ENCODE data around the gene CORIN. TPM values are rescaled to one million over a fixed set of nuclear protein-coding genes. Genes with fewer than 3 reads are reported as not detected.

Gene CORIN
- total RNA-seq, 1 experiment from 2014 or later: not detected

DNA sequence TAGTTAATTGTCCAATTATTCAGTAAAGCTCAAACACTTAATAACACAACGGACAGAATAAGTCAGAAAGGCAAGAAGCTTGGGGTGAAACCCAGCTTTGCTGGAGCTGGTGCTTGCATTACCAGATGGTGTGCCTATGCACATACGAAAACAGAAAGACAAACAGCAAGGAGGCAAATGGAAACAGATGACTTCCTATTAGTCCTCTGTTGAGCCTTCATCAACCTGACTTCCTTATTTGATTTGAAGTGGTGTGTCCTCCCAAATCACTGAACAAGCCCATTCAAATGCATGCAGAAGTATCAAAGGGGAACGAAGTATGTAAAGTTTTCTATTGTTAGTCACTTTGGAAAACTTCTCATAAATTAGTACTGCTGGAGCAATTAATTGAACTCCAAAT, 186.6 kb downstream of the CORIN start:
- H3K4me3 ChIP-seq (ENCODE audit: low read depth, low read length, poor library complexity, severe bottlenecking): no peak overlapping the region
- no peaks in the 10 kb centered on the region for H3K27me3 ChIP-seq (replicated peaks; ENCODE audit: insufficient read depth, low read depth, low read length, poor library complexity)
- intact Hi-C loops (cut with micrococcal nuclease; ENCODE audit: unreplicated experiment): no loop called here
- no peak overlapping the region for H3K27ac ChIP-seq (ENCODE audit: low read depth, low read length, poor library complexity, severe bottlenecking)
- no peak for TF ChIP-seq EZH2 (IDR thresholded peaks at IDR 0.05; ENCODE audit: borderline replicate concordance, low read depth, low read length, poor library complexity, severe bottlenecking)
- TF ChIP-seq, protein P1, sequence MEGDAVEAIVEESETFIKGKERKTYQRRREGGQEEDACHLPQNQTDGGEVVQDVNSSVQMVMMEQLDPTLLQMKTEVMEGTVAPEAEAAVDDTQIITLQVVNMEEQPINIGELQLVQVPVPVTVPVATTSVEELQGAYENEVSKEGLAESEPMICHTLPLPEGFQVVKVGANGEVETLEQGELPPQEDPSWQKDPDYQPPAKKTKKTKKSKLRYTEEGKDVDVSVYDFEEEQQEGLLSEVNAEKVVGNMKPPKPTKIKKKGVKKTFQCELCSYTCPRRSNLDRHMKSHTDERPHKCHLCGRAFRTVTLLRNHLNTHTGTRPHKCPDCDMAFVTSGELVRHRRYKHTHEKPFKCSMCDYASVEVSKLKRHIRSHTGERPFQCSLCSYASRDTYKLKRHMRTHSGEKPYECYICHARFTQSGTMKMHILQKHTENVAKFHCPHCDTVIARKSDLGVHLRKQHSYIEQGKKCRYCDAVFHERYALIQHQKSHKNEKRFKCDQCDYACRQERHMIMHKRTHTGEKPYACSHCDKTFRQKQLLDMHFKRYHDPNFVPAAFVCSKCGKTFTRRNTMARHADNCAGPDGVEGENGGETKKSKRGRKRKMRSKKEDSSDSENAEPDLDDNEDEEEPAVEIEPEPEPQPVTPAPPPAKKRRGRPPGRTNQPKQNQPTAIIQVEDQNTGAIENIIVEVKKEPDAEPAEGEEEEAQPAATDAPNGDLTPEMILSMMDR (conservative IDR thresholded peaks at IDR 0.05; ENCODE audit: low read depth, low read length): no peak
- POLR2A ChIA-PET (ENCODE audit: low non-redundant PET): no interaction called here
- no peaks in the 10 kb centered on the region for H3K9me3 ChIP-seq (ENCODE audit: low read depth, low read length, poor library complexity, severe bottlenecking)
- DNase-seq (ENCODE audit: low spot score): no peak
- H3K4me1 ChIP-seq (ENCODE audit: insufficient read depth, low read length, poor library complexity, severe bottlenecking): no peaks in the 10 kb centered on the region
- no TSS peak for BruUV-seq (replicated peaks)
- no peaks in the 10 kb centered on the region for H3K36me3 ChIP-seq (ENCODE audit: insufficient read depth, low read length, poor library complexity, severe bottlenecking)
- CTCF ChIA-PET: no interaction called here

DNA sequence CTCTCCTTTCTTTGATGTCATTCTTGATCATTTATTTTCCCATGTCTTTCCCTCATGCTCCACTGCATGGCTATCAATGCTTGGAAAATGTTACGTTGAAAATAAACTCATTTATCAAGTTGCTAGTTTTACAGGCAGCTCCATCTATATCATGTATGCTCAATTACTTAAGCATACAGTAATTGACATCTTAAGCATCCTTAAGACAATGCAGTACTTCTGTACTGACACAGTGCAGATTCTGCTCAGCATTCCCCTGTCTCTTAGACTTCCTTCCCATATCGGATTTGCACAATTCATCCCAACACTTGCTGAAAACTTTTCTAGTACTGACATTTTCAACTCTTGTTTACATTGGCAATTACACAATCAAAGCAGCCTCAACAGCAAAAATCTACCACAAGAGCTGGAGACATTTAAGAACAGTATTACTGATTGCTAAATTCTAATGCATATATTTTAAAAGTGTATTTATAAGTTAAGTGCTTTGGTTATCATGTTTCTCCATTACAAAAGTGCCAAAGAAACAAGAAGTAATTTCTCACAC, 187.2 kb downstream of the CORIN start:
- CTCF ChIA-PET: no interaction called here
- intact Hi-C loops (cut with micrococcal nuclease; ENCODE audit: unreplicated experiment): no loop called here
- Histone ChIP-seq H3K4me3 (ENCODE audit: low read depth, low read length, poor library complexity, severe bottlenecking) (no peak overlapping the region), H3K27me3 (replicated peaks; ENCODE audit: insufficient read depth, low read depth, low read length, poor library complexity) (no peaks in the 10 kb centered on the region), H3K4me1 (ENCODE audit: insufficient read depth, low read length, poor library complexity, severe bottlenecking) (no peaks in the 10 kb centered on the region), H3K27ac (ENCODE audit: low read depth, low read length, poor library complexity, severe bottlenecking) (no peak overlapping the region), H3K36me3 (ENCODE audit: insufficient read depth, low read length, poor library complexity, severe bottlenecking) (no peaks in the 10 kb centered on the region), H3K9me3 (ENCODE audit: low read depth, low read length, poor library complexity, severe bottlenecking) (no peaks in the 10 kb centered on the region)
- BruUV-seq (replicated peaks): no TSS peak
- no peak for DNase-seq (ENCODE audit: low spot score)
- POLR2A ChIA-PET (ENCODE audit: low non-redundant PET): no interaction called here
- no peak for TF ChIP-seq EZH2 (IDR thresholded peaks at IDR 0.05; ENCODE audit: borderline replicate concordance, low read depth, low read length, poor library complexity, severe bottlenecking)
- TF ChIP-seq, protein P1 (conservative IDR thresholded peaks at IDR 0.05; ENCODE audit: low read depth, low read length): no peak

- Histone ChIP-seq H3K27me3 (replicated peaks; ENCODE audit: insufficient read depth, low read depth, low read length, poor library complexity) (no peaks in the 10 kb centered on the region), H3K9me3 (ENCODE audit: low read depth, low read length, poor library complexity, severe bottlenecking) (no peaks in the 10 kb centered on the region), H3K27ac (ENCODE audit: low read depth, low read length, poor library complexity, severe bottlenecking) (no peak overlapping the region), H3K4me1 (ENCODE audit: insufficient read depth, low read length, poor library complexity, severe bottlenecking) (peaks cover 16% of the 10 kb centered on the region), H3K4me3 (ENCODE audit: low read depth, low read length, poor library complexity, severe bottlenecking) (no peak overlapping the region), H3K36me3 (ENCODE audit: insufficient read depth, low read length, poor library complexity, severe bottlenecking) (no peaks in the 10 kb centered on the region)
- intact Hi-C loops (cut with micrococcal nuclease; ENCODE audit: unreplicated experiment): no loop called here
- DNase-seq (ENCODE audit: low spot score): no peak
- POLR2A ChIA-PET (ENCODE audit: low non-redundant PET): no interaction called here
- CTCF ChIA-PET: no interaction called here
- BruUV-seq (replicated peaks): no TSS peak
- TF ChIP-seq EZH2 (IDR thresholded peaks at IDR 0.05; ENCODE audit: borderline replicate concordance, low read depth, low read length, poor library complexity, severe bottlenecking): no peak
- TF ChIP-seq, protein P1 (conservative IDR thresholded peaks at IDR 0.05; ENCODE audit: low read depth, low read length): no peak
Measured at GRCh38 chr4:47647544-47647943, 190.3 kb downstream of the CORIN start.

Measured in A673 (cell line).